Measurements from ENCODE around the gene UBXN10.
A peak's percentile ranks its signal among the peaks of the same experiment; 100 is the strongest.

Gene UBXN10

DNA sequence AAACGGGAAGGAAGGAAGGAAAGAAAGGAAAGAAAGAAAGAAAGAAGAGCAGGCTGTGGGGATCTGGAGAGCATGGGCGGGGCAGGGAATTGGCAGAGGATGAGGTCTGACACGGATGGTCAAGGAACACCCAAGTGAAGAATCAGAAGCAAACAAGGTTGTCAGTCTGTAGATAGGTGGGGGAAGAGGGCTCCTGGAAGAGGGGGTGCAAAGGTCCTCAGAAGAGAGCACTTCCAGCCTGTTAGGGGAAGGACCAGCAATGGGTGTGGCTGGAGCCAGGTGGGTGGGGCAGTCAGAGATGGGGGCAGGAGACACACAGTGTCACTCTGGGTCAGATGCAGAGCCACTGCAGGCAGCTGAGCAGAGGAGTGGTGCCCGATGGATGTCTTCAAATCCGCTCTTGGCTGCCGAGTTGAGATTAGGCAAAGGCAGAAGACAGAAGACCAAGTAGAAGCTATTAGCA lies 11.5 kb downstream of the UBXN10 start:
- Histone ChIP-seq H3K9me3 (ENCODE audit: control insufficient read depth, insufficient read depth, low read length) (no peaks in the 10 kb centered on the region), H3K36me3 (ENCODE audit: insufficient read depth, low read length) (no peaks in the 10 kb centered on the region), H3K4me1 (ENCODE audit: insufficient read depth, low read length) (peaks cover 7% of the 10 kb centered on the region), H3K9ac (ENCODE audit: low read depth, low read length) (no peak overlapping the region)

DNA sequence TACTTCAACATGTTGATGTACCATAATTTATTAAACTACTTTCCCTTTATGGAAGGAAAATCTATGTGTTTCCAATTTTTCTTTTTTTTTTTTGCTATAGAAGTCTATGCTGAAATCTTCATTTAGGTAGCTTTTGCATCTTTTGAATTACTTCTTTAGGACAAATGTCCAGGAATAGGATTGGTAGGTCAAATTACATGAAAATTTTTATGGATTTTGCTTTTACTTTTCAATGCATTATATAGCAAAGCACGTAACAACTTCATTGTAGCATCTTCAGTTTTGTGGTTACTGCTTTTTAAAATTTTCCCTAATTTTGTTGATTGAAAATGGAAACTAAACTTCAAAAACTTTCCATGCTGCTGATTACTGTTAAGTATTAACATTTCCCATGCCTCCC lies 12.4 kb downstream of the UBXN10 start:
- Histone ChIP-seq H3K9ac (ENCODE audit: low read depth, low read length) (no peak overlapping the region), H3K36me3 (ENCODE audit: insufficient read depth, low read length) (no peaks in the 10 kb centered on the region), H3K9me3 (ENCODE audit: control insufficient read depth, insufficient read depth, low read length) (no peaks in the 10 kb centered on the region), H3K4me1 (ENCODE audit: insufficient read depth, low read length) (peaks cover 7% of the 10 kb centered on the region)

DNA sequence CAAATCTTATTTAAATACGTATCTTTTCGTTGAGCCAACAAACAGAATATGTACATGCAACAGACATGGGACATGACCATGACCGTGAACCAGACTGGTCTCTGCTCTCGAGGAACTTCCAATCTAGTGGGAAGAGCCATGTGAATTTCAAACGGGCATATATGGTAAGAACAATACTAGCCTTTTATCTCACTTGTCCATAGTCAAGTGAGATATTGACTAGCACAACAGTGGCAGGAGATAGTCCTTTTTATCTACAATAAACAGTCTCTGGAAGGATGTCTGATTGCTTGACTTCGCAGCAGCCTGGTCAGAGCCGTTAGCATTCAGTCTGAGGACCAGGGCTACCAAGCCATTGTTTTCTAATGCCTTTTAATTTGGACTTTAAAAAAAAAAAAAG lies 13.0 kb downstream of the UBXN10 start:
- H3K9me3 ChIP-seq (ENCODE audit: control insufficient read depth, insufficient read depth, low read length) = no peaks in the 10 kb centered on the region
- H3K36me3 ChIP-seq (ENCODE audit: insufficient read depth, low read length) = no peaks in the 10 kb centered on the region
- H3K4me1 ChIP-seq (ENCODE audit: insufficient read depth, low read length) = peaks cover 7% of the 10 kb centered on the region
- no peak overlapping the region for H3K9ac ChIP-seq (ENCODE audit: low read depth, low read length)

GRCh38 chr1:20199403-20199802 lies 13.5 kb downstream of the UBXN10 start:
- H3K4me1 ChIP-seq (ENCODE audit: insufficient read depth, low read length) = peaks cover 7% of the 10 kb centered on the region
- no peak overlapping the region for H3K9ac ChIP-seq (ENCODE audit: low read depth, low read length)
- no peaks in the 10 kb centered on the region for H3K9me3 ChIP-seq (ENCODE audit: control insufficient read depth, insufficient read depth, low read length)
- H3K36me3 ChIP-seq (ENCODE audit: insufficient read depth, low read length) = no peaks in the 10 kb centered on the region

DNA sequence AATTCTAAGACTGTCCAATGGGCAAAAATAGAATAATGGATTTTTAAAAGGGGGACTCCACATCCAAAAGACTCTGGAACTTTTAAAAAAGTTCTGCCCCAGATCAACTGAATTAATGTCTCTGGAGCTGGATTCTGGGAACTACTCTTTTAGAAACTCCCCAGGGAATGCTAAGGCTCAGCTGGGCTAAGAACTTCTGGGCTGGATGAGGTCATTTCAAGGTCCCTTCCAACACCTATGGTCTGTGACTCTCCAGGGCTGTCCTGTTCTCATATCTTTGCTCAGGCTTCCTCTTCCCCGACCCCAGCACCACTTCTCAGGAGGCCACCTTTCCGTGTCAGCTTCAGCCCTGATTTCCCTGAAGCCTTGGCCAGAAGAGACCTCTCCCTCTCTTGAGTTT lies 13.9 kb downstream of the UBXN10 start:
- Histone ChIP-seq H3K4me1 (ENCODE audit: insufficient read depth, low read length) (peaks cover 2% of the 10 kb centered on the region), H3K9me3 (ENCODE audit: control insufficient read depth, insufficient read depth, low read length) (no peaks in the 10 kb centered on the region), H3K36me3 (ENCODE audit: insufficient read depth, low read length) (no peaks in the 10 kb centered on the region), H3K9ac (ENCODE audit: low read depth, low read length) (no peak overlapping the region)

GRCh38 chr1:20200966-20201365 lies 15.1 kb downstream of the UBXN10 start:
- no peaks in the 10 kb centered on the region for H3K9me3 ChIP-seq (ENCODE audit: control insufficient read depth, insufficient read depth, low read length)
- H3K4me1 ChIP-seq (ENCODE audit: insufficient read depth, low read length) = no peaks in the 10 kb centered on the region
- H3K36me3 ChIP-seq (ENCODE audit: insufficient read depth, low read length) = no peaks in the 10 kb centered on the region
- H3K9ac ChIP-seq (ENCODE audit: low read depth, low read length) = no peak overlapping the region

DNA sequence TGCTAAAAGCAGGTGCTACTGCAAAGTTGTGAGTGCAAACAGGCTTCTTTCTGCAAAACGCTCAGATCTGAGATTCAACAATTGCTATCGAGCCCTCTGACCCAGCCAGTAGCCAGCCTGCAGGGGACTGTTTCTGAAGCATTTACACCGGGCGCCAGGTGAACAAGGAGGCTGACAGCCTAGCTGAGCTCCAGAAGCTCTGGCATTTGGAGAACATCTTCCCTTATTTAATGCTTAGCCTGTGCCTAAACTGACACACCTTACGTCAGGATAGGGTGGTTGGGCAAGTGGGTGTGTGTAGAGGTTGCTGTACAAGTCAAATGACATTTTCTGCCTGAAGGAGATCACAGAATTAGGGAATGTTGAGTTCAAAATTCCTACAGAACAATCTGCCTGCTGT lies 16.3 kb downstream of the UBXN10 start:
- Histone ChIP-seq H3K36me3 (ENCODE audit: insufficient read depth, low read length) (no peaks in the 10 kb centered on the region), H3K9me3 (ENCODE audit: control insufficient read depth, insufficient read depth, low read length) (no peaks in the 10 kb centered on the region), H3K9ac (ENCODE audit: low read depth, low read length) (no peak overlapping the region), H3K4me1 (ENCODE audit: insufficient read depth, low read length) (no peaks in the 10 kb centered on the region)

DNA sequence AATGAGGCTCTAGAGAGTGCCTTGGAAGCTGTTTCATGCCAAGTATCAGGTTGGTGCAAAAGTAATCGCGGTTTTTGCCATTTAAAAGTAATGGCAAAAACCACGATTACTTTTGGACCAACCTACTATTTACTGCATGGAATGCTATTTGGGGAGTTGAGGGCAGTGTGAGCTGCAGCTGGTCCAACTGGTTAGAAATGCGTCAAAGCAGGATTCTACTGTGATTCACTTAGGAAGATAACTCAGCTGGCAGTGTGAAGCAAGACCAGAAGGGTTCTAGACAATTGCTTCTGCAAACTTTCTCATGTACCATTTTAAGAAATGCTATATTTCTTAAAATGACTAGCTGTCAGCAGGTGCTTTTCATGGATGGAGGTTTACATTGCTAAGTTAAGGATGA lies 21.6 kb downstream of the UBXN10 start:
- Histone ChIP-seq H3K4me1 (ENCODE audit: insufficient read depth, low read length) (peaks cover 5% of the 10 kb centered on the region), H3K9ac (ENCODE audit: low read depth, low read length) (no peak overlapping the region), H3K36me3 (ENCODE audit: insufficient read depth, low read length) (no peaks in the 10 kb centered on the region), H3K9me3 (ENCODE audit: control insufficient read depth, insufficient read depth, low read length) (no peaks in the 10 kb centered on the region)

DNA sequence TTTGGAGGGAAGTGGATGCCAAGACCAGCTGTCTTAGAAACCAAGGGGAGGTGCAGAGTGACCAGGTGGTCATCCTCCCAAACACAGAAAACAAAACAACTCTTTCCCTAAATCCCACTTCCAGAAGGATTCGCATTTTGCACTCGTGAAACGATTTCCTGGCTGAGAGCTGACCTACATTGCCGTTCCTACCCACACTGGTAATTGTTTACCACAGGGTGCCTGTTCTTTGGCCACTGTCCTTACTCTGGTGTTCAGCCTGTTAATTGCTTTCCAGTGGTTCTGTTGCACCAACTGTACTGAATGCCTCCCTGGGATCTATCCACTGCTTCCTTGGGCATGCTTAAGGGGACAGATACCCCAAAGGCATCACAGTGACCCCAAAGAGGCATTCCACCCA lies 23.6 kb downstream of the UBXN10 start:
- Histone ChIP-seq H3K9me3 (ENCODE audit: control insufficient read depth, insufficient read depth, low read length) (no peaks in the 10 kb centered on the region), H3K36me3 (ENCODE audit: insufficient read depth, low read length) (no peaks in the 10 kb centered on the region), H3K4me1 (ENCODE audit: insufficient read depth, low read length) (peaks cover 11% of the 10 kb centered on the region), H3K9ac (ENCODE audit: low read depth, low read length) (no peak overlapping the region)

DNA sequence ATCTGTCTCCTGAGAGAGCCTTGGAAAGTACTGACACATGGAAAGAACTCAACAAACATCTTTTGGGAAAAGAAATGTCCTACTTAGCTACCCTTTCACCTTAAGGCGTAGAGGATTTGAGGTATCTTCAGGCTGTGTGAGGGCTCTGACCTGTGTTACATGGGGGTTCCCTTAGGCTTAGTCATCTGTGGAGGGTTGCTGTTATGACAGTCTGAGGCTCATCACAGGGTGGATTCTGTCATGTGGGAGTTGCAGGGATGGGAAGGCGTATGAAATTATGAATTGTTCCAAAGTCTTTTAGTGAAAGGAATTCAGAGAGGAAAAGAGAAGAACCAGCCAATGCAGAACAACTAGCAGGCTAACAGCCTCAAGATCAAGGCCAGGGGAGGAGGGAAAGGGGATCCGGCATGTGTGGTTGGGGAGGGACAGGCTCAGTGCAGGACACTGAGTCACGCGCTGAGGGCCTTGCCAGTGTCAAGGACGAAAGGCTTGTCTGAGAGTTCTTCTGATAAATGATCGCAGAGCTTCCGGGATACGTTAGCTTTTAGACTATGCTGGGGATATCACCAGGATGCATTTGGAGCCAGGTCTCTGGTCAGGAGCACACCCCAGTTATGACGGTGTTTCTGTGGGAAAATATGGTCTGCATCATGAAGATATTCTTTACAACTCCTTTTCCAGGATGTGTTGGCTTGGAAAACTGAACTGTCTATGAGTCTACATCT lies 25.0 kb downstream of the UBXN10 start:
- Histone ChIP-seq H3K4me1 (ENCODE audit: insufficient read depth, low read length) (peaks cover 11% of the 10 kb centered on the region), H3K9me3 (ENCODE audit: control insufficient read depth, insufficient read depth, low read length) (no peaks in the 10 kb centered on the region), H3K9ac (ENCODE audit: low read depth, low read length) (no peak overlapping the region), H3K36me3 (ENCODE audit: insufficient read depth, low read length) (no peaks in the 10 kb centered on the region)

DNA sequence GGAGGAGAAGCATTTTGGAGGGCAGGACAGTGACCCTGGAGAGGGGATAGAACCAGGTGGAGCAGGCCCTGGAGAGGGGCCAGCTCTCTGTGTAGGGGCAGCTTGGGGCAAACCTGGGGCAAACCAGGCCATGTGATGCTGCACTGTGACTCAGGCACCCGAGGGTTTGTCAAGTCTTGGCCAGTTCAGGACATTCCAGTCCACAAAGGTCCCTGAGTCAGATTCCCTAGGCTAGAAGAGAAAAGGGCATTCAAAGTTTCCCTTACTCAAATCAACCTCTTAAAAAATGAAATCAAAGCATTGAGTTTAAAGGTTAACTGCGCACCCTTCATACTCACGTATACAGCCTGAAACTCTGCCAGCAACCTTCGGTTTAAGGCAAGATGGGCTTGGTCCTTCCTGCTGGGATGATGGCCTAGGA lies 25.6 kb downstream of the UBXN10 start:
- Histone ChIP-seq H3K9me3 (ENCODE audit: control insufficient read depth, insufficient read depth, low read length) (peaks cover 6% of the 10 kb centered on the region; the same call in 1 of the 2 replicates), H3K36me3 (ENCODE audit: insufficient read depth, low read length) (no peaks in the 10 kb centered on the region), H3K4me1 (ENCODE audit: insufficient read depth, low read length) (peaks cover 11% of the 10 kb centered on the region), H3K9ac (ENCODE audit: low read depth, low read length) (no peak overlapping the region)

GRCh38 chr1:20212085-20212684 lies 26.3 kb downstream of the UBXN10 start:
- Histone ChIP-seq H3K9me3 (ENCODE audit: control insufficient read depth, insufficient read depth, low read length) (peaks cover 6% of the 10 kb centered on the region; the same call in 1 of the 2 replicates), H3K36me3 (ENCODE audit: insufficient read depth, low read length) (no peaks in the 10 kb centered on the region), H3K9ac (ENCODE audit: low read depth, low read length) (no peak overlapping the region), H3K4me1 (ENCODE audit: insufficient read depth, low read length) (peaks cover 11% of the 10 kb centered on the region)

DNA sequence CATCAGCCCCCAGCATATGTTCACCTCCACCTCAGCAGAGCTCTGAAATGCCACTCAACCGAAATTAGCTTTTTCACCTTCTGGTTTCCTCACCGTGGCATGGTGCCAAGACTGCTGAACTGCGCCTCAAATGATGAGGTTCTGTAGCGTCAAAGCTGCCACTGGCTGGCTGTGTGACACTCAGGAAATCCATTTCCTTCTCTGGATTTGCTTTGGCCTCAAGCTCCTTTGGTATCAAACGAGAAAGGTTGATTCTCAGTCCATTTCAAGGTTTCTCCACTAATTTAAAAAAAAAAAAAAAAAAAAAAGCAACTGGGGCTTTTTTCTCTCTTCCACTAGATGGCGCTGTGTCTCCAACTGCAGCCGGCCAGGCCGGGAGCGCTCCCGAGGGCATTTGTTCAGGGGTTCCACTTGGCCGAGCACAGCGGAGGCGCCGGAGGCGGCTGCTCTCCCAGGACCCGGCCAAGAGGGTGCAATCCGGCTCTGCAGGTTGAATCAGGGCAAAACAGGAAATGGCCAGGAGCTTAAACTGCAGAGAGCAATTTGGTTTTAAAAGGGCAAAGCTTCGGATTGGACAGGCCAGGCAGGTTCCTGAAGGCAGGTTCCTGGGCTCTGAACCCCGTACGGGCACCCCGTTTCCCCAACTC lies 26.9 kb downstream of the UBXN10 start:
- H3K4me1 ChIP-seq (ENCODE audit: insufficient read depth, low read length) = peaks cover 11% of the 10 kb centered on the region
- no peaks in the 10 kb centered on the region for H3K36me3 ChIP-seq (ENCODE audit: insufficient read depth, low read length)
- H3K9me3 ChIP-seq (ENCODE audit: control insufficient read depth, insufficient read depth, low read length) = peaks cover 6% of the 10 kb centered on the region; the same call in 1 of the 2 replicates
- peak overlapping the region; percentile 18 for H3K9ac ChIP-seq (ENCODE audit: low read depth, low read length)

DNA sequence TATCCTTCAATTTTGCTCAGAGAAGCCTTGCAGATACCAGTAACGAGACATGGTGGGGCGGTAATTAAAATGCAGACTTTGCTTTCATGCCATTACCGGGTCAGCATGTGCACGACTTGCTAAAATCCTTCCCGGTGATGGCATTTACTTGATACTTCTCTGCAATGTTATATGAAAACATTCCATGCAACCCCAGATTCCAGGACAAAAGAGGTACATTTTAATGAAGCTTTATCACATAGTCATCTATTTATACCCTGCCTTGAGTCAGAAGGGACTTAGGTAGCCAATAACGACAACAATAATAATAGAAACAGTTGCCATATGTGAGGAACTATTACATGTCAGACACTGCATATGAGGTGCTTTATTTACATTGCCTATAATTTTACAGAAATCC lies 29.8 kb downstream of the UBXN10 start:
- Histone ChIP-seq H3K9ac (ENCODE audit: low read depth, low read length) (no peak overlapping the region), H3K4me1 (ENCODE audit: insufficient read depth, low read length) (peaks cover 11% of the 10 kb centered on the region), H3K36me3 (ENCODE audit: insufficient read depth, low read length) (no peaks in the 10 kb centered on the region), H3K9me3 (ENCODE audit: control insufficient read depth, insufficient read depth, low read length) (peaks cover 6% of the 10 kb centered on the region; the same call in 1 of the 2 replicates)

GRCh38 chr1:20216574-20216973 lies 30.7 kb downstream of the UBXN10 start:
- peaks cover 6% of the 10 kb centered on the region; the same call in 1 of the 2 replicates for H3K9me3 ChIP-seq (ENCODE audit: control insufficient read depth, insufficient read depth, low read length)
- H3K4me1 ChIP-seq (ENCODE audit: insufficient read depth, low read length) = peaks cover 11% of the 10 kb centered on the region
- H3K36me3 ChIP-seq (ENCODE audit: insufficient read depth, low read length) = no peaks in the 10 kb centered on the region
- no peak overlapping the region for H3K9ac ChIP-seq (ENCODE audit: low read depth, low read length)

Measured in ES-I3 (cell line).